Lower lobe of right lung (tissue), 2 donors: ENCODE measurements around the gene TNFRSF1A. TPM values are rescaled to one million over a fixed set of nuclear protein-coding genes. Genes with fewer than 3 reads are reported as not detected.
A peak's percentile ranks its signal among the peaks of the same experiment; 100 is the strongest.

Source experiments
- ATAC-seq, 2 donors: fragments of 200-7000 bp; cut with Tn5 transposase; one replicate each; pipeline ENCODE4 v1.9.1; 2020 to 2022; ENCODE audit warnings: mild to moderate bottlenecking in 2 of 2, moderate library complexity in 2 of 2
- DNase-seq: peaks from one replicate; pipeline ENCODE4 v3.0.0-alpha.2; 2020
- H3K27ac ChIP-seq: fragments of 200-600 bp; one replicate; pipeline ENCODE4 v1.8.0; 2022
- H3K27me3 ChIP-seq: fragments of 200-600 bp; one replicate; pipeline ENCODE4 v1.8.0; 2022; ENCODE audit warnings: low read depth
- H3K36me3 ChIP-seq: fragments of 200-600 bp; one replicate; pipeline ENCODE4 v1.8.0; 2022; ENCODE audit warnings: mild to moderate bottlenecking
- H3K4me1 ChIP-seq: fragments of 200-600 bp; one replicate; pipeline ENCODE4 v1.8.0; 2022
- H3K4me3 ChIP-seq: fragments of 200-600 bp; one replicate; pipeline ENCODE4 v1.8.0; 2022; ENCODE audit warnings: mild to moderate bottlenecking
- H3K9me3 ChIP-seq: fragments of 200-600 bp; one replicate; pipeline ENCODE4 v1.8.0; 2022
- intact Hi-C: fragments of 100-400 bp; cut with DNase I; formaldehyde crosslinking; loops from one replicate; pipeline ENCODE4 v1.11.0; 2022
- total RNA-seq: library from RNA; stranded (reverse); fragmentation: NEBNext Ultra II Directional; extraction: Animal tissue kit (Norgen Biotek cat#: 25700); gene quantifications from one replicate; pipeline ENCODE4 v1.2.1, GENCODE V29; 2021
- TF ChIP-seq, protein P1 (sequence below): fragments of 200-600 bp; IDR thresholded peaks from one replicate; pipeline ENCODE4 v1.8.0; 2022; ENCODE audit warnings: antibody characterized with exemption, mild to moderate bottlenecking
- donor health status: DM: no; HTN: yes; CAD: no; lungs with severe emphysema.

TNFRSF1A gene
- total RNA-seq, 1 donor from 2014 or later = 165 TPM

- DNase-seq (peak; percentile 70), ATAC-seq (peak; percentile 58 to 71)
- TF ChIP-seq, protein P1, sequence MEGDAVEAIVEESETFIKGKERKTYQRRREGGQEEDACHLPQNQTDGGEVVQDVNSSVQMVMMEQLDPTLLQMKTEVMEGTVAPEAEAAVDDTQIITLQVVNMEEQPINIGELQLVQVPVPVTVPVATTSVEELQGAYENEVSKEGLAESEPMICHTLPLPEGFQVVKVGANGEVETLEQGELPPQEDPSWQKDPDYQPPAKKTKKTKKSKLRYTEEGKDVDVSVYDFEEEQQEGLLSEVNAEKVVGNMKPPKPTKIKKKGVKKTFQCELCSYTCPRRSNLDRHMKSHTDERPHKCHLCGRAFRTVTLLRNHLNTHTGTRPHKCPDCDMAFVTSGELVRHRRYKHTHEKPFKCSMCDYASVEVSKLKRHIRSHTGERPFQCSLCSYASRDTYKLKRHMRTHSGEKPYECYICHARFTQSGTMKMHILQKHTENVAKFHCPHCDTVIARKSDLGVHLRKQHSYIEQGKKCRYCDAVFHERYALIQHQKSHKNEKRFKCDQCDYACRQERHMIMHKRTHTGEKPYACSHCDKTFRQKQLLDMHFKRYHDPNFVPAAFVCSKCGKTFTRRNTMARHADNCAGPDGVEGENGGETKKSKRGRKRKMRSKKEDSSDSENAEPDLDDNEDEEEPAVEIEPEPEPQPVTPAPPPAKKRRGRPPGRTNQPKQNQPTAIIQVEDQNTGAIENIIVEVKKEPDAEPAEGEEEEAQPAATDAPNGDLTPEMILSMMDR = no peak
- Histone ChIP-seq H3K4me3 (no peak overlapping the region), H3K27ac (peak overlapping the region; percentile 95), H3K36me3 (no peaks in the 10 kb centered on the region), H3K4me1 (peaks cover 40% of the 10 kb centered on the region), H3K9me3 (no peaks in the 10 kb centered on the region), H3K27me3 (no peaks in the 10 kb centered on the region)
- intact Hi-C loops = loop anchor here (10.0 kb wide), 1 partner anchor 215 kb away; no protein-coding TSS in a partner anchor
These were observed 61.8 kb downstream of the TNFRSF1A start for GRCh38 chr12:6280053-6280469.

DNA sequence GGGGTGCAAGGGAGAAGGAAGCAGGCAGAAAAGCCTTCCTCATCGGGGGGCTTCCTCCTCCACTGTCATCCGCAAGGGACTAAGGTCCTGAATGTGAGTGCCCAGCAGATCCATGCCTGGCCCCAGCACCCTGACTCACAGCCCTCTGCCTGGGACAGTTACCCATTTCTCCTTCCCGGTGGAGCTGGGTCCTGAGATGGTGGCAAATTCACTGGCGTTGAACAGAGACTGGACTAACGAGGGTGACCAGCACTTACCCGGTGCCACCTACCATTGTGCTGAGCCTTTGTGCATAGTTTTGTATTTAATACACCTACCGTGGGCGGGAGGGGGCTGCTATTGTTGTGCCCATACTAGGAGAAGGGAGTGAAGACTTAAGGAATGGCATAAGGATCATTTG lies 62.2 kb downstream of the TNFRSF1A start:
- Histone ChIP-seq H3K27ac (peak overlapping the region; percentile 95), H3K4me1 (peaks cover 39% of the 10 kb centered on the region), H3K27me3 (no peaks in the 10 kb centered on the region), H3K4me3 (no peak overlapping the region), H3K36me3 (no peaks in the 10 kb centered on the region), H3K9me3 (no peaks in the 10 kb centered on the region)
- peak in 1 of 2 donors; percentile 16 for ATAC-seq
- intact Hi-C loops = loop anchor here (10.0 kb wide), 1 partner anchor 215 kb away; no protein-coding TSS in a partner anchor
- TF ChIP-seq, protein P1 = no peak
- peak; percentile 50 for DNase-seq

- intact Hi-C loops = no loop called here
- TF ChIP-seq, protein P1 = no peak
- H3K4me3 ChIP-seq = peak overlapping the region; percentile 54
These were observed 62.6 kb downstream of the TNFRSF1A start for GRCh38 chr12:6279256-6279628.

More at GRCh38 chr12:6279256-6279628, 62.6 kb downstream of the TNFRSF1A start:
- H3K27ac ChIP-seq = peak overlapping the region; percentile 95
- no peaks in the 10 kb centered on the region for H3K36me3 ChIP-seq
- H3K4me1 ChIP-seq = peaks cover 43% of the 10 kb centered on the region
- H3K27me3 ChIP-seq = no peaks in the 10 kb centered on the region
- H3K9me3 ChIP-seq = no peaks in the 10 kb centered on the region
- DNase-seq (peak; percentile 38), ATAC-seq (no peak)

Other genes starting within 250 kb of the TNFRSF1A start
- 468 TPM for gene VWF, start 217.4 kb downstream of the TNFRSF1A start, total RNA-seq
- gene CD9, start 141.7 kb downstream of the TNFRSF1A start, total RNA-seq = 437 TPM
- 2.9 TPM for gene PLEKHG6, start 31.4 kb downstream of the TNFRSF1A start, total RNA-seq
- 156 TPM for gene SCNN1A, start 33.5 kb upstream of the TNFRSF1A start, total RNA-seq
- 122 TPM for gene LTBR, start 42.1 kb upstream of the TNFRSF1A start, total RNA-seq
- gene CD27, start 102.9 kb upstream of the TNFRSF1A start, total RNA-seq = 2.3 TPM
- 32.4 TPM for gene TAPBPL, start 110.0 kb upstream of the TNFRSF1A start, total RNA-seq
- 6.8 TPM for gene VAMP1, start 128.6 kb upstream of the TNFRSF1A start, total RNA-seq
- 121 TPM for gene MRPL51, start 151.2 kb upstream of the TNFRSF1A start, total RNA-seq
- gene NCAPD2, start 152.0 kb upstream of the TNFRSF1A start, total RNA-seq = 32.0 TPM
- gene GAPDH, start 192.4 kb upstream of the TNFRSF1A start, total RNA-seq = 766 TPM
- 27.6 TPM for gene IFFO1, start 214.0 kb upstream of the TNFRSF1A start, total RNA-seq
- 30.2 TPM for gene NOP2, start 226.2 kb upstream of the TNFRSF1A start, total RNA-seq